B cell (primary cell): ENCODE data around the gene URAD. TPM values are rescaled to one million over a fixed set of nuclear protein-coding genes. Genes with fewer than 3 reads are reported as not detected.

ENCODE experiments used
- ATAC-seq: fragments of 200-7000 bp; cut with Tn5 transposase; one replicate; pipeline ENCODE4 v1.10.0; 2021; ENCODE audit warnings: low read depth, mild to moderate bottlenecking, moderate number of reproducible peaks, moderate library complexity
- CTCF ChIA-PET: fragments of 350-600 bp; sonication (Branson Sonifier 250); formaldehyde crosslinking; loops from one replicate; lab custom pipeline; 2021; ENCODE audit warnings: antibody characterized with exemption, inconsistent platforms; lab: Charles Lee
- POLR2A ChIA-PET: fragments of 350-600 bp; sonication (Branson Sonifier 250); formaldehyde crosslinking; loops from one replicate; lab custom pipeline; 2021; ENCODE audit warnings: antibody characterized with exemption; lab: Charles Lee
- DNase-seq: peaks from one replicate; pipeline ENCODE4 v3.0.0; 2013
- H2AFZ ChIP-seq: 2 replicates; pipeline ENCODE4 v1.6.1; 2012; ENCODE audit warnings: mild to moderate bottlenecking, low read depth, low read length; ENCODE audit not compliant: insufficient read depth, poor library complexity, severe bottlenecking
- H3K27ac ChIP-seq, 2 donors: 1 replicate in 1 of 2; 2 replicates in 1 of 2; pipeline ENCODE4 v1.5.1; 2012 to 2013; ENCODE audit warnings: low read length in 2 of 2, mild to moderate bottlenecking in 2 of 2, moderate library complexity in 1 of 2
- H3K27me3 ChIP-seq, 4 experiments: fragments of 200-600 bp in 1 of 4; sonication (generic) in 1 of 4; replicated peaks in 1 of 4; 1 replicate in 2 of 4; 2 replicates in 2 of 4; pipeline versions ENCODE4 v1.6.1 to v1.7.0; 2013 to 2016; ENCODE audit warnings: low read length in 3 of 4, mild to moderate bottlenecking in 2 of 4, mixed read lengths in 1 of 4, moderate library complexity in 1 of 4; ENCODE audit not compliant: insufficient read depth in 4 of 4, control insufficient read depth in 3 of 4; ENCODE audit errors: control extremely low read depth in 1 of 4
- H3K36me3 ChIP-seq, 2 experiments: replicated peaks in 1 of 2; 1 replicate in 1 of 2; 2 replicates in 1 of 2; pipeline versions ENCODE4 v1.6.1 to v1.7.1; 2013; ENCODE audit warnings: low read length in 1 of 2; ENCODE audit not compliant: insufficient read depth in 2 of 2, control insufficient read depth in 1 of 2; ENCODE audit errors: control extremely low read depth in 1 of 2, extremely low read depth in 1 of 2
- H3K4me1 ChIP-seq, 2 donors: fragments of 200-600 bp in 1 of 2; sonication (generic) in 1 of 2; 1 replicate in 1 of 2; 2 replicates in 1 of 2; pipeline versions ENCODE4 v1.5.1 to v1.6.1; 2013 to 2017; ENCODE audit warnings: low read length in 2 of 2; ENCODE audit not compliant: control insufficient read depth in 2 of 2, insufficient read depth in 2 of 2
- H3K4me2 ChIP-seq: replicated peaks from 2 replicates; pipeline ENCODE3; 2012; ENCODE audit warnings: mild to moderate bottlenecking, low read depth, low read length; ENCODE audit not compliant: poor library complexity, severe bottlenecking
- H3K4me3 ChIP-seq, 5 experiments: fragments of 200-600 bp in 1 of 5; sonication (generic) in 1 of 5; 1 replicate in 3 of 5; 2 replicates in 2 of 5; pipeline versions ENCODE4 v1.5.1 to v1.7.0; 2011 to 2016; ENCODE audit warnings: low read length in 4 of 5, mild to moderate bottlenecking in 4 of 5, low read depth in 2 of 5, control low read depth in 1 of 5, moderate library complexity in 1 of 5; ENCODE audit not compliant: insufficient read depth in 1 of 5; ENCODE audit errors: control extremely low read depth in 1 of 5, extremely low read depth in 1 of 5
- H3K79me2 ChIP-seq: fragments of 200-600 bp; sonication (generic); one replicate; pipeline ENCODE4 v1.6.0; 2016; ENCODE audit warnings: low read length; ENCODE audit not compliant: control insufficient read depth, insufficient read depth
- H3K9ac ChIP-seq: fragments of 200-600 bp; sonication (generic); 2 replicates; pipeline ENCODE4 v1.6.1; 2017; ENCODE audit warnings: mild to moderate bottlenecking, low read length, moderate library complexity
- H3K9me3 ChIP-seq, 3 donors: one replicate each; pipeline versions ENCODE4 v1.6.1 to v1.7.1; 2013; ENCODE audit warnings: low read length in 2 of 3; ENCODE audit not compliant: control insufficient read depth in 2 of 3, insufficient read depth in 1 of 3; ENCODE audit errors: control extremely low read depth in 1 of 3
- H4K20me1 ChIP-seq: 2 replicates; pipeline ENCODE4 v1.6.0; 2012; ENCODE audit warnings: mild to moderate bottlenecking, low read length; ENCODE audit not compliant: insufficient read depth, control insufficient read depth, poor library complexity, severe bottlenecking
- H3K27ac Mint-ChIP-seq: one replicate; pipeline ENCODE4 v1.8.0; 2021; ENCODE audit warnings: mixed read lengths
- H3K27me3 Mint-ChIP-seq: one replicate; pipeline ENCODE4 v1.8.0; 2021; ENCODE audit warnings: mixed read lengths
- H3K4me1 Mint-ChIP-seq: one replicate; pipeline ENCODE4 v1.8.0; 2021; ENCODE audit warnings: mixed read lengths
- H3K4me3 Mint-ChIP-seq: one replicate; pipeline ENCODE4 v1.8.0; 2021; ENCODE audit warnings: mixed read lengths
- H3K9me3 Mint-ChIP-seq: one replicate; pipeline ENCODE4 v1.8.0; 2022; ENCODE audit warnings: mixed read lengths; ENCODE audit not compliant: insufficient read depth
- CTCF ChIP-seq: fragments of 200-600 bp; IDR thresholded peaks from one replicate; pipeline ENCODE4 v1.8.0; 2022; ENCODE audit warnings: antibody characterized with exemption, mild to moderate bottlenecking
- EZH2 ChIP-seq: IDR thresholded peaks from 2 replicates; pipeline ENCODE4 v1.6.1; 2012; ENCODE audit warnings: borderline replicate concordance, low read depth, mild to moderate bottlenecking, moderate library complexity, low read length; ENCODE audit not compliant: insufficient read depth, poor library complexity, severe bottlenecking
- WGBS: methylation state at CpG from one replicate; pipeline ENCODE4 v1.1.5; 2013; ENCODE audit warnings: missing lambda C conversion rate; ENCODE audit not compliant: insufficient coverage; 5-methylcytosine and 5-hydroxymethylcytosine counted together
- intact Hi-C: fragments of 100-400 bp; cut with micrococcal nuclease; formaldehyde crosslinking; loops from one replicate; pipeline ENCODE4 v1.10.0; 2022
- polyA plus RNA-seq: library from polyadenylated mRNA; depleted of rRNA; stranded (reverse); fragments of >200 nt; gene quantifications from 2 replicates; pipeline ENCODE4 v1.2.3, GENCODE V29; 2012
- total RNA-seq, 2 donors: library from RNA; stranded (reverse); fragments of 120-200 nt in 1 of 2; gene quantifications; 1 replicate in 1 of 2; 2 replicates in 1 of 2; pipeline versions ENCODE4 v1.2.3 to v1.2.4, GENCODE V29; 2013 to 2022

URAD gene
- total and polyA plus RNA-seq, 2 donors (not counting 1 experiment from before 2014, with no cell fraction given): not detected

- peak overlapping the region; percentile 9 for H3K4me3 Mint-ChIP-seq
- no peak overlapping the region for H3K27ac ChIP-seq
- H3K4me1 Mint-ChIP-seq: peaks cover 16% of the 10 kb centered on the region
- no peak overlapping the region for H3K9ac ChIP-seq
- DNase-seq (no peak), ATAC-seq (no peak)
- H3K9me3 ChIP-seq: peaks cover 0 to 17% (median 1%) of the 10 kb centered on the region in 3 donors
- no peaks in the 10 kb centered on the region for H4K20me1 ChIP-seq
- H3K4me2 ChIP-seq: peak overlapping the region; percentile 80
- no peaks in the 10 kb centered on the region for H3K79me2 ChIP-seq
- H3K27me3 Mint-ChIP-seq: peaks cover 78% of the 10 kb centered on the region
- no peak overlapping the region for H2AFZ ChIP-seq
- H3K27me3 ChIP-seq: peaks cover 0 to 68% (median 56%) of the 10 kb centered on the region in 4 experiments
- no peaks in the 10 kb centered on the region for H3K9me3 Mint-ChIP-seq
- H3K36me3 ChIP-seq: no peaks in the 10 kb centered on the region
- H3K4me3 ChIP-seq: no peak overlapping the region
- TF ChIP-seq EZH2: no peak
- TF ChIP-seq CTCF: no peak
- ChIA-PET CTCF (interaction anchor here (0.7 to 3.8 kb wide), 12 partner anchors 8 to 1008 kb away, joined by 3 to 43 read pairs (median 8); partner anchors contain the start of gene PDX1), POLR2A (interaction anchor here (0.6 kb wide), 1 partner anchor 184 kb away, joined by 7 read pairs; no protein-coding TSS in a partner anchor)
- intact Hi-C loops: loop anchor here (2.0 to 10.0 kb wide), 2 partner anchors 38 to 580 kb away; no protein-coding TSS in a partner anchor
- no peak overlapping the region for H3K27ac Mint-ChIP-seq
- peaks cover 24 to 30% of the 10 kb centered on the region in 2 donors for H3K4me1 ChIP-seq
- no CpG with 5 or more reads among the region's 11 CpGs for WGBS
These were observed 33.4 kb downstream of the URAD start for GRCh38 chr13:27955014-27955591.

- peaks cover 21 to 28% of the 10 kb centered on the region in 2 donors for H3K4me1 ChIP-seq
- H2AFZ ChIP-seq: peak overlapping the region; percentile 59
- peak; percentile 51 for DNase-seq
- peak overlapping the region; percentile 62 for H3K9ac ChIP-seq
- H3K27ac Mint-ChIP-seq: no peak overlapping the region
- H3K4me1 Mint-ChIP-seq: peaks cover 15% of the 10 kb centered on the region
- H3K27me3 Mint-ChIP-seq: peaks cover 74% of the 10 kb centered on the region
- TF ChIP-seq EZH2 (peak; percentile 5), CTCF (no peak)
- H3K9me3 Mint-ChIP-seq: no peaks in the 10 kb centered on the region
- ChIA-PET POLR2A (interaction anchor here (0.6 kb wide), 1 partner anchor 184 kb away, joined by 7 read pairs; no protein-coding TSS in a partner anchor), CTCF (interaction anchor here (0.6 to 3.8 kb wide), 20 partner anchors 8 to 1008 kb away, joined by 3 to 43 read pairs (median 5); partner anchors contain the start of genes CDX2 and PDX1)
- H3K36me3 ChIP-seq: no peaks in the 10 kb centered on the region
- WGBS: 6% methylated on average over 51 of the region's 56 CpGs
- no peak overlapping the region for H3K27ac ChIP-seq
- H3K4me3 Mint-ChIP-seq: peak overlapping the region; percentile 86
- no peaks in the 10 kb centered on the region for H4K20me1 ChIP-seq
- peaks cover 0 to 12% (median 1%) of the 10 kb centered on the region in 3 donors for H3K9me3 ChIP-seq
- H3K27me3 ChIP-seq: peaks cover 0 to 64% (median 50%) of the 10 kb centered on the region in 4 experiments
- ATAC-seq: peak; percentile 15
- no peaks in the 10 kb centered on the region for H3K79me2 ChIP-seq
- intact Hi-C loops: loop anchor here (2.0 to 10.0 kb wide), 2 partner anchors 38 to 580 kb away; no protein-coding TSS in a partner anchor
- peak overlapping the region; percentile 80 for H3K4me2 ChIP-seq
- peak overlapping the region in 4 of 5 experiments; percentile 31 to 53 (median 43) for H3K4me3 ChIP-seq
These were observed 34.1 kb downstream of the URAD start for GRCh38 chr13:27954406-27954851.
